ENCODE measurements around the gene CLSTN2. TPM values are rescaled to one million over a fixed set of nuclear protein-coding genes. Genes with fewer than 3 reads are reported as not detected.

The CLSTN2 gene
- total and polyA plus RNA-seq, 2 of the 13 experiments (the other 11 are each of a cell fraction or from before 2014, with no cell fraction given), result not detected

DNA sequence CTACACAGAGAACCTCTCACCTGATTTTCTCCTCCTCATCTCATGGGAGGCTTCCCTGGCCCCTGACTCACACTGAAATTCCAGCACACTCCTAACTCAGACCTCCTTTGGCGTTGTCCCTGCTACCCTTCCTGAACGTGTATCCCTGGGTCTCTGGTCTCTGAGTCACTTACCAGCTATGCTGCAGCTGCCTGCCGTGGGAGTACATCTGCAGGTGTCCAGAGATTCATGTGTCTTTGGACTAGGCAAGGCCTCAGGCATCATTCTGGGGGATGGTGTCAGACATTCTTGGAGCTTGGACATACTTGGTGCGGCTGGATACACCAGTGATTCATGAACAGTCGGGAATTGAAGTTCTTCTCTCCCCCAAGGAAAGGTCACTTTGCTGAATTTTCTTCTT, 594.1 kb downstream of the CLSTN2 start (continued):
- no peak for TF ChIP-seq YEATS4 (CRISPR knock-in tag; IDR thresholded peaks at IDR 0.05; ENCODE audit: borderline replicate concordance)

DNA sequence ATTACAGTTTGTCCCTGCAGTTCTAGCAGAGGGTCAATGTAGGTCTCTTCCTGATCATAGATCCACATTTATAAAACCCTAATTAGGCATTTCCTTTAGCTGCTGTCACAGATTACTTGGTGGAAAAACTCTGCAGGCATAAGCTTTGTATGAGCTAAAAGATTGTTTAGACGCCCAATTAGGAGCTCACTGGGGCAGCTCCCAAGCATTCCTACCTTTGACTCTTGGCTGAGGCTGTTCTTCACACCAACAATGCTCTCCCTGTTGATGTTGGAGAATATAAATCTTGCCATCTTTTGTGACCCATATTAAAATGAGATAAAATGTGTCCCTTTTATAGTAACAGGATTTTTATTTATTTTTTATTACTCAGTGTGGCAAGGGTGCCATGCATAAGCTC, 594.6 kb downstream of the CLSTN2 start:
- H3K27me3 ChIP-seq (ENCODE audit: control insufficient read depth in 1 of 2, insufficient read depth in 2 of 2, low read length in 2 of 2), result no peaks in the 10 kb centered on the region
- H2AFZ ChIP-seq (ENCODE audit: low read length), result no peak overlapping the region
- no peaks in the 10 kb centered on the region for H3K79me2 ChIP-seq (ENCODE audit: insufficient read depth, low read length)
- no peak overlapping the region for H3K4me3 ChIP-seq (replicated peaks in 1 of 3; ENCODE audit: insufficient read depth in 1 of 3, low read depth in 2 of 3, low read length in 3 of 3)
- no peak overlapping the region for H3K4me2 ChIP-seq (ENCODE audit: low read depth, low read length)
- H3K4me1 ChIP-seq (ENCODE audit: insufficient read depth, low read length), result no peaks in the 10 kb centered on the region
- 8% methylated on average over 1 of the region's 1 CpG for WGBS (ENCODE audit: low lambda C conversion rate)
- no peak for DNase-seq (ENCODE audit: low spot score)
- no peaks in the 10 kb centered on the region for H3K9me3 ChIP-seq (ENCODE audit: low read length)
- ChIA-PET POLR2A (no interaction called here), CTCF (ENCODE audit: low intra/inter-chr PET ratio, low total read pairs) (no interaction called here)
- in situ Hi-C loops (cut with HindIII; ENCODE audit: extremely low pct_ligation_motif_present, low pct_unique_long_range_greater_than_20kb) (no loop called here), intact Hi-C loops (cut with micrococcal nuclease; ENCODE audit: unreplicated experiment) (loop anchor here (5.0 kb wide), 1 partner anchor 872 kb away; no protein-coding TSS in a partner anchor)
- no peaks in the 10 kb centered on the region for H3K36me3 ChIP-seq (replicated peaks in 1 of 2; ENCODE audit: control insufficient read depth in 1 of 2, insufficient read depth in 2 of 2, low read length in 2 of 2)
- no peaks in the 10 kb centered on the region for H4K20me1 ChIP-seq (ENCODE audit: insufficient read depth, low read length)
- no peak overlapping the region for H3K27ac ChIP-seq (ENCODE audit: extremely low read length, insufficient read depth, low read length)
- no peak for ATAC-seq
- FAIRE-seq, result no peak
- BruUV-seq (replicated peaks), result no TSS peak
- no peak overlapping the region for H3K9ac ChIP-seq (ENCODE audit: insufficient read depth, low read depth, low read length)
- TF ChIP-seq, protein P1, sequence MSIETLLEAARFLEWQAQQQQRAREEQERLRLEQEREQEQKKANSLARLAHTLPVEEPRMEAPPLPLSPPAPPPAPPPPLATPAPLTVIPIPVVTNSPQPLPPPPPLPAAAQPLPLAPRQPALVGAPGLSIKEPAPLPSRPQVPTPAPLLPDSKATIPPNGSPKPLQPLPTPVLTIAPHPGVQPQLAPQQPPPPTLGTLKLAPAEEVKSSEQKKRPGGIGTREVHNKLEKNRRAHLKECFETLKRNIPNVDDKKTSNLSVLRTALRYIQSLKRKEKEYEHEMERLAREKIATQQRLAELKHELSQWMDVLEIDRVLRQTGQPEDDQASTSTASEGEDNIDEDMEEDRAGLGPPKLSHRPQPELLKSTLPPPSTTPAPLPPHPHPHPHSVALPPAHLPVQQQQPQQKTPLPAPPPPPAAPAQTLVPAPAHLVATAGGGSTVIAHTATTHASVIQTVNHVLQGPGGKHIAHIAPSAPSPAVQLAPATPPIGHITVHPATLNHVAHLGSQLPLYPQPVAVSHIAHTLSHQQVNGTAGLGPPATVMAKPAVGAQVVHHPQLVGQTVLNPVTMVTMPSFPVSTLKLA (IDR thresholded peaks at IDR 0.05), result no peak
- TF ChIP-seq, protein P2, sequence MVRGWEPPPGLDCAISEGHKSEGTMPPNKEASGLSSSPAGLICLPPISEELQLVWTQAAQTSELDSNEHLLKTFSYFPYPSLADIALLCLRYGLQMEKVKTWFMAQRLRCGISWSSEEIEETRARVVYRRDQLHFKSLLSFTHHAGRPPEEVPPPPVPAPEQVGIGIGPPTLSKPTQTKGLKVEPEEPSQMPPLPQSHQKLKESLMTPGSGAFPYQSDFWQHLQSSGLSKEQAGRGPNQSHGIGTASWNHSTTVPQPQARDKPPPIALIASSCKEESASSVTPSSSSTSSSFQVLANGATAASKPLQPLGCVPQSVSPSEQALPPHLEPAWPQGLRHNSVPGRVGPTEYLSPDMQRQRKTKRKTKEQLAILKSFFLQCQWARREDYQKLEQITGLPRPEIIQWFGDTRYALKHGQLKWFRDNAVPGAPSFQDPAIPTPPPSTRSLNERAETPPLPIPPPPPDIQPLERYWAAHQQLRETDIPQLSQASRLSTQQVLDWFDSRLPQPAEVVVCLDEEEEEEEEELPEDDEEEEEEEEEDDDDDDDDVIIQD (CRISPR knock-in tag; IDR thresholded peaks at IDR 0.05; ENCODE audit: low read depth), result no peak
- TF ChIP-seq KDM3A (CRISPR knock-in tag; IDR thresholded peaks at IDR 0.05; ENCODE audit: low read depth), result no peak
- TF ChIP-seq, protein P3, sequence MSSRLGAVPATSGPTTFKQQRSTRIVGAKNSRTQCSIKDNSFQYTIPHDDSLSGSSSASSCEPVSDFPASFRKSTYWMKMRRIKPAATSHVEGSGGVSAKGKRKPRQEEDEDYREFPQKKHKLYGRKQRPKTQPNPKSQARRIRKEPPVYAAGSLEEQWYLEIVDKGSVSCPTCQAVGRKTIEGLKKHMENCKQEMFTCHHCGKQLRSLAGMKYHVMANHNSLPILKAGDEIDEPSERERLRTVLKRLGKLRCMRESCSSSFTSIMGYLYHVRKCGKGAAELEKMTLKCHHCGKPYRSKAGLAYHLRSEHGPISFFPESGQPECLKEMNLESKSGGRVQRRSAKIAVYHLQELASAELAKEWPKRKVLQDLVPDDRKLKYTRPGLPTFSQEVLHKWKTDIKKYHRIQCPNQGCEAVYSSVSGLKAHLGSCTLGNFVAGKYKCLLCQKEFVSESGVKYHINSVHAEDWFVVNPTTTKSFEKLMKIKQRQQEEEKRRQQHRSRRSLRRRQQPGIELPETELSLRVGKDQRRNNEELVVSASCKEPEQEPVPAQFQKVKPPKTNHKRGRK (CRISPR knock-in tag; IDR thresholded peaks at IDR 0.05), result no peak
- TF ChIP-seq NFKBIZ (CRISPR knock-in tag; IDR thresholded peaks at IDR 0.05), result no peak
- no peak for TF ChIP-seq TAF1 (CRISPR knock-in tag; IDR thresholded peaks at IDR 0.05)
- no peak for TF ChIP-seq ZBED4 (CRISPR knock-in tag; IDR thresholded peaks at IDR 0.05; ENCODE audit: borderline replicate concordance)
- no peak for TF ChIP-seq ERF (CRISPR knock-in tag; IDR thresholded peaks at IDR 0.05)
- no peak for TF ChIP-seq ISX (CRISPR knock-in tag; conservative IDR thresholded peaks at IDR 0.05)
- TF ChIP-seq, protein P4, sequence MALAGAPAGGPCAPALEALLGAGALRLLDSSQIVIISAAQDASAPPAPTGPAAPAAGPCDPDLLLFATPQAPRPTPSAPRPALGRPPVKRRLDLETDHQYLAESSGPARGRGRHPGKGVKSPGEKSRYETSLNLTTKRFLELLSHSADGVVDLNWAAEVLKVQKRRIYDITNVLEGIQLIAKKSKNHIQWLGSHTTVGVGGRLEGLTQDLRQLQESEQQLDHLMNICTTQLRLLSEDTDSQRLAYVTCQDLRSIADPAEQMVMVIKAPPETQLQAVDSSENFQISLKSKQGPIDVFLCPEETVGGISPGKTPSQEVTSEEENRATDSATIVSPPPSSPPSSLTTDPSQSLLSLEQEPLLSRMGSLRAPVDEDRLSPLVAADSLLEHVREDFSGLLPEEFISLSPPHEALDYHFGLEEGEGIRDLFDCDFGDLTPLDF (CRISPR knock-in tag; IDR thresholded peaks at IDR 0.05), result no peak
- no peak for TF ChIP-seq POLR2G (IDR thresholded peaks at IDR 0.05; ENCODE audit: low read depth, low read length)
